ENCODE data around the gene KCNK3. TPM values are rescaled to one million over a fixed set of nuclear protein-coding genes. Genes with fewer than 3 reads are reported as not detected.

Gene KCNK3
- total and polyA plus RNA-seq, 2 of the 13 experiments (the other 11 are each of a cell fraction or from before 2014, with no cell fraction given), result not detected

GRCh38 chr2:26772064-26773001, 79.8 kb downstream of the KCNK3 start (continued):
- no peak for TF ChIP-seq BRD4 (CRISPR knock-in tag; IDR thresholded peaks at IDR 0.05)
- TF ChIP-seq NFKB2 (CRISPR knock-in tag; IDR thresholded peaks at IDR 0.05; ENCODE audit: borderline replicate concordance), result no peak; the same call in none of the 2 replicates
- no peak; the same call in 1 of the 2 replicates for TF ChIP-seq FOXP1 (IDR thresholded peaks at IDR 0.05)
- peak; percentile 95 for TF ChIP-seq FOXP1 (CRISPR knock-in tag; IDR thresholded peaks at IDR 0.05)
- TF ChIP-seq TBX2 (CRISPR knock-in tag; IDR thresholded peaks at IDR 0.05; ENCODE audit: borderline replicate concordance), result peak; percentile 70; the same call in 1 of the 2 replicates
- peak; percentile 75; the same call in 1 of the 2 replicates for TF ChIP-seq GATAD2A (CRISPR knock-in tag; IDR thresholded peaks at IDR 0.05)
- TF ChIP-seq HMGXB3 (CRISPR knock-in tag; IDR thresholded peaks at IDR 0.05; ENCODE audit: borderline replicate concordance), result peak; percentile 86
- TF ChIP-seq NFAT5 (CRISPR knock-in tag; IDR thresholded peaks at IDR 0.05), result no peak
- TF ChIP-seq HMGA1 (CRISPR knock-in tag; conservative IDR thresholded peaks at IDR 0.05), result no peak
- no peak for TF ChIP-seq KIAA2018 (CRISPR knock-in tag; IDR thresholded peaks at IDR 0.05; ENCODE audit: borderline replicate concordance)

Data from HepG2 (cell line).